H1 (cell line): ENCODE results near the gene R3HDM2. TPM values are rescaled to one million over a fixed set of nuclear protein-coding genes. Genes with fewer than 3 reads are reported as not detected.

Experiments used
- CTCF ChIA-PET: fragments of 300-600 bp; sonication (Branson Sonifier 250); formaldehyde crosslinking; loops from one replicate; lab custom pipeline; 2021; ENCODE audit not compliant: partially characterized antibody; lab: Charles Lee
- POLR2A ChIA-PET: fragments of 300-600 bp; sonication (Branson Sonifier 250); formaldehyde crosslinking; loops from one replicate; lab custom pipeline; 2021; ENCODE audit warnings: inconsistent platforms; ENCODE audit not compliant: partially characterized antibody; lab: Charles Lee
- DNase-seq, 2 experiments: peaks; one replicate each; pipeline versions ENCODE4 v3.0.0 to v3.0.0-alpha.2; 2010 to 2022; ENCODE audit warnings: low spot score in 2 of 2, low read depth in 1 of 2, mixed read lengths in 1 of 2
- FAIRE-seq: peaks from 2 replicates; lab custom pipeline; 2011; peaks lifted over from hg19 to GRCh38; lab: Jason Lieb, UNC
- H2AFZ ChIP-seq: 2 replicates; pipeline ENCODE4 v1.8.1; 2012; ENCODE audit warnings: low read length, inconsistent platforms
- H2AK5ac ChIP-seq: 2 replicates; pipeline ENCODE4 v1.6.1; 2013; ENCODE audit warnings: low read depth, low read length
- H2BK120ac ChIP-seq: replicated peaks from 2 replicates; pipeline ENCODE3; 2013; ENCODE audit warnings: low read depth, low read length, inconsistent platforms
- H2BK12ac ChIP-seq: 2 replicates; pipeline ENCODE4 v1.6.1; 2013; ENCODE audit warnings: low read depth, low read length
- H2BK15ac ChIP-seq: 2 replicates; pipeline ENCODE4 v1.6.1; 2013; ENCODE audit warnings: low read length
- H2BK20ac ChIP-seq: 2 replicates; pipeline ENCODE4 v1.6.1; 2013; ENCODE audit warnings: low read length
- H2BK5ac ChIP-seq: 2 replicates; pipeline ENCODE4 v1.6.1; 2013; ENCODE audit warnings: low read depth, low read length
- H3K14ac ChIP-seq: 2 replicates; pipeline ENCODE4 v1.6.1; 2013; ENCODE audit warnings: inconsistent platforms; ENCODE audit not compliant: insufficient read length
- H3K18ac ChIP-seq: 2 replicates; pipeline ENCODE4 v1.6.1; 2013; ENCODE audit warnings: low read length; ENCODE audit errors: extremely low read depth
- H3K23ac ChIP-seq: 2 replicates; pipeline ENCODE4 v1.6.1; 2013; ENCODE audit warnings: inconsistent platforms; ENCODE audit not compliant: insufficient read length
- H3K23me2 ChIP-seq: 2 replicates; pipeline ENCODE4 v1.6.1; 2013; ENCODE audit warnings: low read depth, low read length
- H3K27ac ChIP-seq: 2 replicates; pipeline ENCODE4 v1.6.1; 2011; ENCODE audit warnings: low read depth, low read length, inconsistent platforms
- H3K27me3 ChIP-seq, 4 experiments: replicated peaks in 1 of 4; 1 replicate in 1 of 4; 2 replicates in 3 of 4; pipeline versions ENCODE4 v1.6.1 to v1.8.1; 2011 to 2013; ENCODE audit warnings: low read length in 3 of 4, mild to moderate bottlenecking in 3 of 4, inconsistent platforms in 2 of 4, mixed read lengths in 2 of 4, moderate library complexity in 1 of 4; ENCODE audit not compliant: control insufficient read depth in 3 of 4, insufficient read depth in 3 of 4; ENCODE audit errors: extremely low read depth in 1 of 4
- H3K36me3 ChIP-seq, 4 experiments: 2 replicates each; pipeline versions ENCODE4 v1.6.1 to v1.8.1; 2011 to 2013; ENCODE audit warnings: mild to moderate bottlenecking in 4 of 4, low read length in 3 of 4, moderate library complexity in 2 of 4, control low read depth in 1 of 4, inconsistent platforms in 1 of 4; ENCODE audit not compliant: insufficient read depth in 4 of 4, control insufficient read depth in 2 of 4
- H3K4ac ChIP-seq: replicated peaks from 2 replicates; pipeline ENCODE3; 2013; ENCODE audit warnings: low read length, low read depth, mixed read lengths, inconsistent platforms; ENCODE audit not compliant: insufficient read length
- H3K4me1 ChIP-seq, 4 experiments: replicated peaks in 1 of 4; 1 replicate in 1 of 4; 2 replicates in 3 of 4; pipeline versions ENCODE4 v1.6.1 to v1.8.1; 2011 to 2013; ENCODE audit warnings: low read length in 3 of 4, inconsistent platforms in 2 of 4, mixed read lengths in 1 of 4; ENCODE audit not compliant: insufficient read depth in 4 of 4, control insufficient read depth in 3 of 4
- H3K4me2 ChIP-seq, 2 experiments: 2 replicates each; pipeline versions ENCODE4 v1.6.1 to v1.8.1; 2011 to 2013; ENCODE audit warnings: low read depth in 2 of 2, low read length in 2 of 2, control low read depth in 1 of 2, inconsistent platforms in 1 of 2, mild to moderate bottlenecking in 1 of 2; ENCODE audit not compliant: insufficient read depth in 1 of 2
- H3K4me3 ChIP-seq, 4 experiments: fragments of 200-600, 300-600 bp in 1 of 4; sonication (generic), shearing (Covaris generic), sonication (Bioruptor Twin) in 1 of 4; 2 replicates each; pipeline versions ENCODE4 v1.5.1 to v1.8.1; 2011 to 2016; ENCODE audit warnings: low read length in 4 of 4, low read depth in 3 of 4, control low read depth in 2 of 4, inconsistent platforms in 2 of 4, mild to moderate bottlenecking in 2 of 4, mixed read lengths in 1 of 4, moderate library complexity in 1 of 4; ENCODE audit not compliant: insufficient read depth in 2 of 4; ENCODE audit errors: extremely low read depth in 1 of 4
- H3K56ac ChIP-seq: replicated peaks from 2 replicates; pipeline ENCODE3; 2013; ENCODE audit warnings: low read depth, mild to moderate bottlenecking, mixed read lengths, low read length, inconsistent platforms; ENCODE audit not compliant: insufficient read length
- H3K79me1 ChIP-seq: 2 replicates; pipeline ENCODE4 v1.6.1; 2013; ENCODE audit warnings: low read depth, low read length, control low read depth
- H3K79me2 ChIP-seq, 2 experiments: 2 replicates each; pipeline versions ENCODE4 v1.6.1 to v1.8.1; 2012 to 2013; ENCODE audit warnings: low read length in 2 of 2, mild to moderate bottlenecking in 2 of 2, inconsistent platforms in 1 of 2; ENCODE audit not compliant: insufficient read depth in 2 of 2, control insufficient read depth in 1 of 2
- H3K9ac ChIP-seq, 4 experiments: replicated peaks in 1 of 4; 1 replicate in 1 of 4; 2 replicates in 3 of 4; pipeline versions ENCODE4 v1.6.1 to v1.8.1; 2011 to 2013; ENCODE audit warnings: low read depth in 3 of 4, low read length in 3 of 4, control low read depth in 2 of 4, mild to moderate bottlenecking in 2 of 4, moderate library complexity in 2 of 4, inconsistent platforms in 1 of 4; ENCODE audit errors: extremely low read depth in 1 of 4
- H3K9me3 ChIP-seq, 2 experiments: 2 replicates each; pipeline versions ENCODE4 v1.6.1 to v1.8.1; 2012 to 2013; ENCODE audit warnings: mild to moderate bottlenecking in 2 of 2, moderate library complexity in 2 of 2, control low read depth in 1 of 2, inconsistent platforms in 1 of 2, low read depth in 1 of 2, low read length in 1 of 2, mixed read lengths in 1 of 2; ENCODE audit not compliant: insufficient read depth in 2 of 2
- H4K20me1 ChIP-seq, 2 experiments: replicated peaks in 1 of 2; 2 replicates each; pipeline versions ENCODE3 to v1.8.1; 2011 to 2013; ENCODE audit warnings: inconsistent platforms in 2 of 2, low read length in 2 of 2, mild to moderate bottlenecking in 1 of 2; ENCODE audit not compliant: insufficient read depth in 2 of 2, control insufficient read depth in 1 of 2
- H4K5ac ChIP-seq: 2 replicates; pipeline ENCODE4 v1.6.1; 2013; ENCODE audit warnings: low read length, low read depth, mixed read lengths, inconsistent platforms; ENCODE audit not compliant: insufficient read length
- H4K8ac ChIP-seq: 2 replicates; pipeline ENCODE4 v1.8.0; 2013; ENCODE audit warnings: mild to moderate bottlenecking, moderate library complexity, low read length, inconsistent platforms; ENCODE audit not compliant: insufficient read depth; ENCODE audit errors: extremely low read depth
- H4K91ac ChIP-seq: replicated peaks from 2 replicates; pipeline ENCODE3; 2013; ENCODE audit warnings: low read length, mixed read lengths, inconsistent platforms; ENCODE audit not compliant: insufficient read length
- CBX5 ChIP-seq: fragments of 300-800, 300-1000 bp; sonication (generic); IDR thresholded peaks from 2 replicates; pipeline ENCODE4 v1.7.1; 2016; ENCODE audit warnings: antibody characterized with exemption, low read length, low read depth
- FOSL1 ChIP-seq: IDR thresholded peaks from 2 replicates; pipeline ENCODE4 v1.6.1; 2011; ENCODE audit warnings: mild to moderate bottlenecking, low read depth, low read length, moderate library complexity; ENCODE audit not compliant: insufficient read depth
- GABPA ChIP-seq: IDR thresholded peaks from 2 replicates; pipeline ENCODE4 v1.6.1; 2011; ENCODE audit warnings: mild to moderate bottlenecking, low read length, moderate library complexity, borderline replicate concordance; ENCODE audit not compliant: insufficient read depth
- NRF1 ChIP-seq: IDR thresholded peaks from 2 replicates; pipeline ENCODE4 v1.6.1; 2011; ENCODE audit warnings: mild to moderate bottlenecking, low read depth, low read length, improper control_type of control experiment
- PHF8 ChIP-seq: fragments of 200-600 bp; sonication (generic); conservative IDR thresholded peaks from 2 replicates; pipeline ENCODE4 v1.7.1; 2012; ENCODE audit warnings: low read depth, mild to moderate bottlenecking, inconsistent platforms, low read length, moderate library complexity
- RXRA ChIP-seq: IDR thresholded peaks from 2 replicates; pipeline ENCODE4 v1.6.1; 2011; ENCODE audit warnings: low read depth, mild to moderate bottlenecking, low read length, moderate library complexity; ENCODE audit not compliant: insufficient read depth
- SP1 ChIP-seq: IDR thresholded peaks from 2 replicates; pipeline ENCODE4 v1.6.1; 2011; ENCODE audit warnings: low read depth, low read length
- SP4 ChIP-seq: IDR thresholded peaks from 2 replicates; pipeline ENCODE4 v1.6.1; 2012; ENCODE audit warnings: low read length, inconsistent platforms
- WGBS, 2 experiments: shearing (Covaris generic) in 1 of 2; methylation state at CpG; one replicate each; pipeline versions ENCODE4 v1.1.6 to v1.1.7; 2013 to 2015; ENCODE audit warnings: low lambda C conversion rate in 2 of 2, mixed read lengths in 2 of 2, inconsistent platforms in 1 of 2, low coverage in 1 of 2, missing lambda C conversion rate in 1 of 2; ENCODE audit not compliant: insufficient replicate concordance in 2 of 2, insufficient coverage in 1 of 2, insufficient read length in 1 of 2; ENCODE audit errors: extremely low coverage in 1 of 2, missing lambda C conversion rate in 1 of 2; 5-methylcytosine and 5-hydroxymethylcytosine counted together
- polyA plus RNA-seq, 7 experiments: library from polyadenylated mRNA; depleted of rRNA in 3 of 7; stranded (reverse) in 5 of 7; unstranded in 2 of 7; fragments of >200 nt in 5 of 7; fragments of 200-250 nt in 2 of 7; gene quantifications; 1 replicate in 5 of 7; 2 replicates in 1 of 7; 4 replicates in 1 of 7; pipeline versions ENCODE4 v1.2.1 to v1.2.3, GENCODE V29; 2011 to 2013; ENCODE audit warnings: missing spikeins in 2 of 7, mixed read lengths in 2 of 7
- total RNA-seq: library from RNA; stranded (reverse); fragmentation: NEBNext Ultra II Directional; extraction: Animal tissue kit (Norgen Biotek cat#: 25700); gene quantifications from 2 replicates; pipeline ENCODE4 v1.2.1, GENCODE V29; 2021

R3HDM2 gene
- total and polyA plus RNA-seq, 2 of the 8 experiments (the other 6 are each of a cell fraction or from before 2014, with no cell fraction given): 25.6 to 27.0 TPM

GRCh38 chr12:57473392-57473791, 42.5 kb upstream of the R3HDM2 start:
- H2BK15ac ChIP-seq: no peak overlapping the region
- peaks cover 8% of the 10 kb centered on the region; the same call in 1 of the 2 replicates for H3K23me2 ChIP-seq
- no peak overlapping the region for H3K27ac ChIP-seq
- H3K4me3 ChIP-seq: no peak overlapping the region
- no peak overlapping the region for H3K4ac ChIP-seq
- no peak overlapping the region for H3K4me2 ChIP-seq
- peaks cover 0 to 25% (median 11%) of the 10 kb centered on the region in 4 experiments; a peak in 6 of 7 replicates for H3K4me1 ChIP-seq
- TF ChIP-seq NRF1 (no peak), GABPA (no peak), RXRA (no peak), SP4 (no peak), SP1 (no peak), PHF8 (no peak), CBX5 (no peak), FOSL1 (no peak)
- TF ChIP-seq, all 59 proteins: peak for 0
- H3K79me2 ChIP-seq: no peaks in the 10 kb centered on the region
- 89% methylated on average over 3 of the region's 3 CpGs; no CpG with 5 or more reads in 1 of the 2 experiments for WGBS, 2 experiments
- H3K14ac ChIP-seq: no peak overlapping the region
- H2BK20ac ChIP-seq: no peak overlapping the region
- peaks cover 20 to 49% (median 42%) of the 10 kb centered on the region in 4 experiments for H3K27me3 ChIP-seq
- H3K36me3 ChIP-seq: peaks cover 0 to 7% (median 2%) of the 10 kb centered on the region in 4 experiments; a peak in 3 of 8 replicates
- no peak overlapping the region for H2BK5ac ChIP-seq
- no peak overlapping the region for H4K8ac ChIP-seq
- peak overlapping the region; percentile 39 for H3K23ac ChIP-seq
- no peak overlapping the region for H3K18ac ChIP-seq
- no peak for DNase-seq
- H3K56ac ChIP-seq: no peak overlapping the region
- no peak overlapping the region for H4K91ac ChIP-seq
- H3K9me3 ChIP-seq: no peaks in the 10 kb centered on the region
- FAIRE-seq: no peak
- no peak overlapping the region for H2AK5ac ChIP-seq
- CTCF ChIA-PET: interaction anchor here (0.8 to 25.1 kb wide), 3 partner anchors 13 to 166 kb away, joined by 3 to 441 read pairs (median 34); partner anchors contain the start of genes GLI1, INHBE and MARS1
- no peak overlapping the region for H3K9ac ChIP-seq
- H2BK120ac ChIP-seq: no peak overlapping the region
- no peak overlapping the region for H2AFZ ChIP-seq
- no peak overlapping the region for H4K5ac ChIP-seq
- peaks cover 0 to 4% of the 10 kb centered on the region in 2 experiments for H4K20me1 ChIP-seq
- H2BK12ac ChIP-seq: no peak overlapping the region
- no peaks in the 10 kb centered on the region for H3K79me1 ChIP-seq
- POLR2A ChIA-PET: interaction anchor here (0.6 kb wide), 1 partner anchor 72 kb away, joined by 3 read pairs; no protein-coding TSS in a partner anchor
